Stimulated activated naive CD8-positive, alpha-beta T cell treated with anti-CD3 and anti-CD28 coated beads, Interleukin-15, Interleukin-2, amounts not matched to agents 100 ng/mL and 50 ng/mL, for 24 hours (primary cell): ENCODE measurements around the gene EPB41L3.

ENCODE experiments used
- H3K27ac Mint-ChIP-seq: one replicate; pipeline ENCODE4 v1.8.0; 2021; ENCODE audit warnings: mild to moderate bottlenecking, mixed read lengths
- H3K27me3 Mint-ChIP-seq: one replicate; pipeline ENCODE4 v1.8.0; 2021; ENCODE audit warnings: mixed read lengths
- H3K36me3 Mint-ChIP-seq: one replicate; pipeline ENCODE4 v1.8.0; 2021; ENCODE audit warnings: low read depth, mixed read lengths
- H3K4me1 Mint-ChIP-seq: one replicate; pipeline ENCODE4 v1.8.0; 2021; ENCODE audit warnings: low read depth, mixed read lengths
- H3K4me3 Mint-ChIP-seq: one replicate; pipeline ENCODE4 v1.8.0; 2021; ENCODE audit warnings: mild to moderate bottlenecking, mixed read lengths
- H3K9me3 Mint-ChIP-seq: one replicate; pipeline ENCODE4 v1.8.0; 2021; ENCODE audit warnings: mixed read lengths

The EPB41L3 gene

GRCh38 chr18:5413447-5413846 lies 130.3 kb downstream of the EPB41L3 start:
- Mint-ChIP-seq H3K9me3 (no peaks in the 10 kb centered on the region), H3K4me1 (no peaks in the 10 kb centered on the region), H3K27me3 (peaks cover 9% of the 10 kb centered on the region), H3K27ac (no peak overlapping the region), H3K36me3 (no peaks in the 10 kb centered on the region), H3K4me3 (no peak overlapping the region)

GRCh38 chr18:5410582-5410981 lies 133.2 kb downstream of the EPB41L3 start:
- no peak overlapping the region for H3K27ac Mint-ChIP-seq
- no peak overlapping the region for H3K4me3 Mint-ChIP-seq
- peaks cover 5% of the 10 kb centered on the region for H3K27me3 Mint-ChIP-seq
- no peaks in the 10 kb centered on the region for H3K9me3 Mint-ChIP-seq
- no peaks in the 10 kb centered on the region for H3K4me1 Mint-ChIP-seq
- no peaks in the 10 kb centered on the region for H3K36me3 Mint-ChIP-seq

GRCh38 chr18:5398269-5398668 lies 145.5 kb downstream of the EPB41L3 start:
- H3K4me1 Mint-ChIP-seq: no peaks in the 10 kb centered on the region

GRCh38 chr18:5397102-5397501 lies 146.7 kb downstream of the EPB41L3 start:
- no peaks in the 10 kb centered on the region for H3K4me1 Mint-ChIP-seq
- H3K4me3 Mint-ChIP-seq: no peak overlapping the region
- no peaks in the 10 kb centered on the region for H3K36me3 Mint-ChIP-seq

More at GRCh38 chr18:5398269-5398668, 145.5 kb downstream of the EPB41L3 start:
- Mint-ChIP-seq H3K27me3 (peaks cover 12% of the 10 kb centered on the region), H3K4me3 (no peak overlapping the region), H3K9me3 (no peaks in the 10 kb centered on the region), H3K36me3 (no peaks in the 10 kb centered on the region), H3K27ac (no peak overlapping the region)

GRCh38 chr18:5395860-5396448 lies 147.8 kb downstream of the EPB41L3 start:
- Mint-ChIP-seq H3K9me3 (no peaks in the 10 kb centered on the region), H3K27ac (no peak overlapping the region), H3K27me3 (peaks cover 12% of the 10 kb centered on the region), H3K4me1 (no peaks in the 10 kb centered on the region), H3K36me3 (no peaks in the 10 kb centered on the region), H3K4me3 (no peak overlapping the region)

More at GRCh38 chr18:5397102-5397501, 146.7 kb downstream of the EPB41L3 start:
- Mint-ChIP-seq H3K27me3 (peaks cover 12% of the 10 kb centered on the region), H3K9me3 (no peaks in the 10 kb centered on the region), H3K27ac (no peak overlapping the region)

GRCh38 chr18:5393779-5394178 lies 150.0 kb downstream of the EPB41L3 start:
- H3K9me3 Mint-ChIP-seq: no peaks in the 10 kb centered on the region
- H3K27ac Mint-ChIP-seq: no peak overlapping the region
- no peaks in the 10 kb centered on the region for H3K36me3 Mint-ChIP-seq
- H3K27me3 Mint-ChIP-seq: peaks cover 8% of the 10 kb centered on the region
- no peaks in the 10 kb centered on the region for H3K4me1 Mint-ChIP-seq
- H3K4me3 Mint-ChIP-seq: no peak overlapping the region

GRCh38 chr18:5391409-5391808 lies 152.4 kb downstream of the EPB41L3 start:
- no peaks in the 10 kb centered on the region for H3K36me3 Mint-ChIP-seq
- no peak overlapping the region for H3K27ac Mint-ChIP-seq
- H3K27me3 Mint-ChIP-seq: peaks cover 3% of the 10 kb centered on the region
- H3K9me3 Mint-ChIP-seq: no peaks in the 10 kb centered on the region
- no peak overlapping the region for H3K4me3 Mint-ChIP-seq
- no peaks in the 10 kb centered on the region for H3K4me1 Mint-ChIP-seq

- Mint-ChIP-seq H3K36me3 (no peaks in the 10 kb centered on the region), H3K27ac (no peak overlapping the region), H3K4me3 (no peak overlapping the region), H3K4me1 (no peaks in the 10 kb centered on the region), H3K9me3 (no peaks in the 10 kb centered on the region), H3K27me3 (no peaks in the 10 kb centered on the region)
Measured at GRCh38 chr18:5389356-5389755, 154.4 kb downstream of the EPB41L3 start.

GRCh38 chr18:5388896-5389295 lies 154.9 kb downstream of the EPB41L3 start:
- Mint-ChIP-seq H3K27me3 (no peaks in the 10 kb centered on the region), H3K4me1 (no peaks in the 10 kb centered on the region), H3K4me3 (no peak overlapping the region), H3K27ac (no peak overlapping the region), H3K9me3 (no peaks in the 10 kb centered on the region), H3K36me3 (no peaks in the 10 kb centered on the region)

- no peaks in the 10 kb centered on the region for H3K27me3 Mint-ChIP-seq
- H3K27ac Mint-ChIP-seq: no peak overlapping the region
- H3K9me3 Mint-ChIP-seq: no peaks in the 10 kb centered on the region
- H3K4me3 Mint-ChIP-seq: no peak overlapping the region
- no peaks in the 10 kb centered on the region for H3K4me1 Mint-ChIP-seq
- no peaks in the 10 kb centered on the region for H3K36me3 Mint-ChIP-seq
Measured at GRCh38 chr18:5380586-5380985, 163.2 kb downstream of the EPB41L3 start.

GRCh38 chr18:5376986-5377385 lies 166.8 kb downstream of the EPB41L3 start:
- Mint-ChIP-seq H3K9me3 (no peaks in the 10 kb centered on the region), H3K27me3 (no peaks in the 10 kb centered on the region), H3K4me1 (no peaks in the 10 kb centered on the region), H3K27ac (no peak overlapping the region), H3K4me3 (no peak overlapping the region), H3K36me3 (no peaks in the 10 kb centered on the region)

- no peaks in the 10 kb centered on the region for H3K4me1 Mint-ChIP-seq
- H3K36me3 Mint-ChIP-seq: no peaks in the 10 kb centered on the region
- peaks cover 8% of the 10 kb centered on the region for H3K27me3 Mint-ChIP-seq
- H3K27ac Mint-ChIP-seq: no peak overlapping the region
- no peak overlapping the region for H3K4me3 Mint-ChIP-seq
- no peaks in the 10 kb centered on the region for H3K9me3 Mint-ChIP-seq
Measured at GRCh38 chr18:5370332-5370731, 173.5 kb downstream of the EPB41L3 start.

- Mint-ChIP-seq H3K9me3 (no peaks in the 10 kb centered on the region), H3K27me3 (peaks cover 8% of the 10 kb centered on the region), H3K4me1 (no peaks in the 10 kb centered on the region), H3K4me3 (no peak overlapping the region), H3K27ac (no peak overlapping the region), H3K36me3 (no peaks in the 10 kb centered on the region)
Measured at GRCh38 chr18:5369513-5369912, 174.3 kb downstream of the EPB41L3 start.

- Mint-ChIP-seq H3K36me3 (no peaks in the 10 kb centered on the region), H3K4me3 (no peak overlapping the region), H3K27ac (no peak overlapping the region), H3K4me1 (no peaks in the 10 kb centered on the region), H3K9me3 (no peaks in the 10 kb centered on the region), H3K27me3 (peaks cover 12% of the 10 kb centered on the region)
Measured at GRCh38 chr18:5365443-5365842, 178.4 kb downstream of the EPB41L3 start.

- Mint-ChIP-seq H3K4me1 (no peaks in the 10 kb centered on the region), H3K4me3 (no peak overlapping the region), H3K27ac (no peak overlapping the region), H3K27me3 (peaks cover 4% of the 10 kb centered on the region), H3K36me3 (no peaks in the 10 kb centered on the region), H3K9me3 (peaks cover 32% of the 10 kb centered on the region)
Measured at GRCh38 chr18:5350636-5351035, 193.2 kb downstream of the EPB41L3 start.
